Nephron (organoid): Measurements from ENCODE around the gene KIAA0753.

ENCODE experiments used
- H3K27ac Mint-ChIP-seq, 3 experiments: 2 replicates each; pipeline ENCODE4 v1.8.0; 2020; ENCODE audit warnings: mixed read lengths in 3 of 3, mild to moderate bottlenecking in 2 of 3, moderate library complexity in 1 of 3
- H3K27me3 Mint-ChIP-seq: 2 replicates; pipeline ENCODE4 v1.8.0; 2021; ENCODE audit warnings: low read depth, mild to moderate bottlenecking, moderate library complexity, mixed read lengths
- H3K36me3 Mint-ChIP-seq: 2 replicates; pipeline ENCODE4 v1.8.0; 2020; ENCODE audit warnings: low read depth, mixed read lengths
- H3K4me1 Mint-ChIP-seq: 2 replicates; pipeline ENCODE4 v1.8.0; 2020; ENCODE audit warnings: mixed read lengths
- H3K4me3 Mint-ChIP-seq, 3 experiments: 2 replicates each; pipeline ENCODE4 v1.8.0; 2020; ENCODE audit warnings: mild to moderate bottlenecking in 3 of 3, mixed read lengths in 3 of 3, moderate library complexity in 2 of 3
- H3K9me3 Mint-ChIP-seq: 2 replicates; pipeline ENCODE4 v1.8.0; 2020; ENCODE audit warnings: mixed read lengths
- CTCF ChIP-seq, 3 experiments: fragments of 200-600 bp; sonication (generic); IDR thresholded peaks; one replicate each; pipeline ENCODE4 v1.5.0; 2021; ENCODE audit warnings: antibody characterized with exemption in 3 of 3; ENCODE audit not compliant: unreplicated experiment in 3 of 3

The KIAA0753 gene

GRCh38 chr17:6677946-6678345, 37.4 kb upstream of the KIAA0753 start:
- Mint-ChIP-seq H3K27ac (no peak overlapping the region), H3K4me1 (no peaks in the 10 kb centered on the region), H3K27me3 (peaks cover 25% of the 10 kb centered on the region), H3K36me3 (no peaks in the 10 kb centered on the region), H3K9me3 (no peaks in the 10 kb centered on the region), H3K4me3 (no peak overlapping the region)
- no peak for TF ChIP-seq CTCF (IDR thresholded peaks at IDR 0.05; ENCODE audit: unreplicated experiment in 3 of 3)

- Mint-ChIP-seq H3K27me3 (peaks cover 25% of the 10 kb centered on the region), H3K27ac (no peak overlapping the region), H3K36me3 (no peaks in the 10 kb centered on the region), H3K4me1 (no peaks in the 10 kb centered on the region), H3K4me3 (no peak overlapping the region), H3K9me3 (no peaks in the 10 kb centered on the region)
- no peak for TF ChIP-seq CTCF (IDR thresholded peaks at IDR 0.05; ENCODE audit: unreplicated experiment in 3 of 3)
These were observed 36.8 kb upstream of the KIAA0753 start for GRCh38 chr17:6677158-6677831.

GRCh38 chr17:6676802-6677157, 36.3 kb upstream of the KIAA0753 start:
- H3K4me3 Mint-ChIP-seq: no peak overlapping the region
- no peak overlapping the region for H3K27ac Mint-ChIP-seq
- no peaks in the 10 kb centered on the region for H3K9me3 Mint-ChIP-seq
- no peak for TF ChIP-seq CTCF (IDR thresholded peaks at IDR 0.05; ENCODE audit: unreplicated experiment in 3 of 3)
- H3K36me3 Mint-ChIP-seq: no peaks in the 10 kb centered on the region
- H3K4me1 Mint-ChIP-seq: no peaks in the 10 kb centered on the region
- H3K27me3 Mint-ChIP-seq: peaks cover 25% of the 10 kb centered on the region

- Mint-ChIP-seq H3K27me3 (peaks cover 21% of the 10 kb centered on the region), H3K4me1 (no peaks in the 10 kb centered on the region), H3K9me3 (no peaks in the 10 kb centered on the region), H3K27ac (no peak overlapping the region), H3K36me3 (no peaks in the 10 kb centered on the region), H3K4me3 (no peak overlapping the region)
- no peak for TF ChIP-seq CTCF (IDR thresholded peaks at IDR 0.05; ENCODE audit: unreplicated experiment in 3 of 3)
These were observed 34.8 kb upstream of the KIAA0753 start for GRCh38 chr17:6675201-6675825.

GRCh38 chr17:6674586-6674985, 34.1 kb upstream of the KIAA0753 start:
- no peaks in the 10 kb centered on the region for H3K9me3 Mint-ChIP-seq
- no peak for TF ChIP-seq CTCF (IDR thresholded peaks at IDR 0.05; ENCODE audit: unreplicated experiment in 3 of 3)
- no peak overlapping the region for H3K27ac Mint-ChIP-seq
- no peaks in the 10 kb centered on the region for H3K36me3 Mint-ChIP-seq
- no peaks in the 10 kb centered on the region for H3K4me1 Mint-ChIP-seq
- H3K4me3 Mint-ChIP-seq: no peak overlapping the region
- peaks cover 17% of the 10 kb centered on the region for H3K27me3 Mint-ChIP-seq

GRCh38 chr17:6671431-6671830, 30.9 kb upstream of the KIAA0753 start:
- no peaks in the 10 kb centered on the region for H3K4me1 Mint-ChIP-seq
- no peak overlapping the region for H3K27ac Mint-ChIP-seq
- H3K27me3 Mint-ChIP-seq: peaks cover 24% of the 10 kb centered on the region
- no peaks in the 10 kb centered on the region for H3K36me3 Mint-ChIP-seq
- no peak for TF ChIP-seq CTCF (IDR thresholded peaks at IDR 0.05; ENCODE audit: unreplicated experiment in 3 of 3)
- no peak overlapping the region for H3K4me3 Mint-ChIP-seq
- no peaks in the 10 kb centered on the region for H3K9me3 Mint-ChIP-seq
